K562 (cell line): ENCODE results near the gene CKAP5. TPM values are rescaled to one million over a fixed set of nuclear protein-coding genes. Genes with fewer than 3 reads are reported as not detected.

Experiments used
- ZNF318 ChIP-seq, 2 experiments: fragments of 450-650 bp; IDR thresholded peaks; 2 replicates each; pipeline ENCODE4 v1.6.1; 2016; ENCODE audit warnings: mild to moderate bottlenecking in 2 of 2, borderline replicate concordance in 1 of 2, low read depth in 1 of 2, moderate library complexity in 1 of 2
- polyA plus RNA-seq, 8 experiments: library from polyadenylated mRNA; depleted of rRNA in 4 of 8; stranded (reverse) in 5 of 8; unstranded in 3 of 8; fragments of >200 nt; fragmentation: Nextera tagmentation in 2 of 8; fragmentation: Illumina TruSeq in 1 of 8; extraction: Ambion mirVana in 2 of 8; extraction: Trizol in 1 of 8; gene quantifications; 2 replicates each; pipeline versions ENCODE4 v1.2.1 to v1.2.3, GENCODE V29; 2011 to 2014; ENCODE audit warnings: inconsistent platforms in 1 of 8, missing spikeins in 1 of 8
- total RNA-seq, 7 experiments: library from RNA; depleted of rRNA in 6 of 7; stranded (reverse); fragments of >200 nt in 6 of 7; fragmentation: Illumina TruSeq in 2 of 7; extraction: Trizol in 2 of 7; gene quantifications; 2 replicates each; pipeline versions ENCODE4 v1.2.1 to v1.2.3, GENCODE V29; 2011 to 2021; ENCODE audit warnings: low replicate concordance in 1 of 7

CKAP5 gene
- total and polyA plus RNA-seq, 9 of the 15 experiments (the other 6 are each of a cell fraction or from before 2014, with no cell fraction given), result 60.1 to 239 (median 139) TPM

- TF ChIP-seq ZNF318 (IDR thresholded peaks at IDR 0.05; ENCODE audit: borderline replicate concordance in 1 of 2, low read depth in 1 of 2), result no peak
Measured at GRCh38 chr11:46727952-46728658, 118.0 kb downstream of the CKAP5 start (continued).
